GM12878 (cell line): Measurements from ENCODE around the gene C2orf69. TPM values are rescaled to one million over a fixed set of nuclear protein-coding genes. Genes with fewer than 3 reads are reported as not detected.

ENCODE experiments used
- ASH2L ChIP-seq: fragments of 300-600, 200-600 bp; sonication (generic); IDR thresholded peaks from 2 replicates; pipeline ENCODE4 v1.6.1; 2017; ENCODE audit warnings: low read depth, mild to moderate bottlenecking, borderline replicate concordance
- ATF7 ChIP-seq: fragments of 450-650 bp; IDR thresholded peaks from 2 replicates; pipeline ENCODE4 v1.6.1; 2016; ENCODE audit warnings: low read depth, mild to moderate bottlenecking
- CBFB ChIP-seq: IDR thresholded peaks from 2 replicates; pipeline ENCODE4 v1.6.1; 2016; ENCODE audit warnings: antibody characterized with exemption, low read depth
- IRF4 ChIP-seq: IDR thresholded peaks from 2 replicates; pipeline ENCODE4 v1.6.1; 2011; ENCODE audit warnings: low read depth, low read length
- MXI1 ChIP-seq: fragments of 150-350 bp; IDR thresholded peaks from 2 replicates; pipeline ENCODE4 v1.6.1; 2011; ENCODE audit warnings: low read depth, mild to moderate bottlenecking, inconsistent platforms, low read length, improper control_type of control experiment
- TARDBP ChIP-seq: IDR thresholded peaks from 2 replicates; pipeline ENCODE4 v1.6.1; 2016; ENCODE audit warnings: borderline replicate concordance
- WRNIP1 ChIP-seq: IDR thresholded peaks from 2 replicates; pipeline ENCODE4 v1.6.1; 2011; ENCODE audit warnings: low read depth, low read length, improper control_type of control experiment, borderline replicate concordance
- ZZZ3 ChIP-seq: IDR thresholded peaks from 2 replicates; pipeline ENCODE4 v1.6.1; 2011; ENCODE audit warnings: low read depth; ENCODE audit not compliant: control insufficient read depth, insufficient read length
- polyA plus RNA-seq, 11 experiments: library from polyadenylated mRNA; depleted of rRNA in 4 of 11; unstranded in 6 of 11; stranded (reverse) in 5 of 11; fragments of >200 nt; fragmentation: Nextera tagmentation in 4 of 11; fragmentation: Illumina TruSeq in 1 of 11; extraction: Ambion mirVana in 4 of 11; extraction: Trizol in 1 of 11; gene quantifications; 1 replicate in 1 of 11; 2 replicates in 10 of 11; pipeline versions ENCODE4 v1.2.1 to v1.2.3, GENCODE V29; 2011 to 2016; ENCODE audit warnings: inconsistent platforms in 2 of 11, missing spikeins in 2 of 11, low read depth in 1 of 11
- total RNA-seq, 4 experiments: library from RNA; depleted of rRNA in 3 of 4; stranded (reverse); fragments of >200 nt in 3 of 4; fragmentation: Illumina TruSeq in 1 of 4; extraction: Trizol in 1 of 4; gene quantifications; 2 replicates each; pipeline versions ENCODE4 v1.2.1 to v1.2.3, GENCODE V29; 2013 to 2021
- TF ChIP-seq, protein P1 (sequence below): fragments of 450-650 bp; IDR thresholded peaks from 2 replicates; pipeline ENCODE4 v1.6.1; 2014; ENCODE audit warnings: mild to moderate bottlenecking
- TF ChIP-seq, protein P2 (sequence below): fragments of 450-650 bp; IDR thresholded peaks from 2 replicates; pipeline ENCODE4 v1.6.1; 2017; ENCODE audit warnings: mild to moderate bottlenecking
- TF ChIP-seq, protein P3 (sequence below): IDR thresholded peaks from 2 replicates; pipeline ENCODE4 v1.6.1; 2011; ENCODE audit warnings: borderline replicate concordance, low read depth, mild to moderate bottlenecking, moderate library complexity, low read length; ENCODE audit not compliant: insufficient read depth, poor library complexity, severe bottlenecking
- TF ChIP-seq, protein P4 (sequence below): fragments of 450-650 bp; conservative IDR thresholded peaks from 2 replicates; pipeline ENCODE4 v1.6.1; 2017; ENCODE audit warnings: mild to moderate bottlenecking, moderate library complexity
- TF ChIP-seq, protein P5 (sequence below): fragments of 450-650 bp; IDR thresholded peaks from 2 replicates; pipeline ENCODE4 v1.6.1; 2018; ENCODE audit warnings: borderline replicate concordance, mild to moderate bottlenecking; ENCODE audit not compliant: partially characterized antibody
- TF ChIP-seq, protein P6 (sequence below): fragments of 450-650 bp; IDR thresholded peaks from 2 replicates; pipeline ENCODE4 v1.6.1; 2017; ENCODE audit warnings: low read depth, mild to moderate bottlenecking, moderate library complexity
- TF ChIP-seq, protein P7 (sequence below): IDR thresholded peaks from 2 replicates; pipeline ENCODE4 v1.6.1; 2012; ENCODE audit warnings: low read depth, low read length, improper control_type of control experiment

The C2orf69 gene
- total and polyA plus RNA-seq, 10 of the 15 experiments (the other 5 are each of a cell fraction or from before 2014, with no cell fraction given): 6.3 to 20.3 (median 11.1) TPM

DNA sequence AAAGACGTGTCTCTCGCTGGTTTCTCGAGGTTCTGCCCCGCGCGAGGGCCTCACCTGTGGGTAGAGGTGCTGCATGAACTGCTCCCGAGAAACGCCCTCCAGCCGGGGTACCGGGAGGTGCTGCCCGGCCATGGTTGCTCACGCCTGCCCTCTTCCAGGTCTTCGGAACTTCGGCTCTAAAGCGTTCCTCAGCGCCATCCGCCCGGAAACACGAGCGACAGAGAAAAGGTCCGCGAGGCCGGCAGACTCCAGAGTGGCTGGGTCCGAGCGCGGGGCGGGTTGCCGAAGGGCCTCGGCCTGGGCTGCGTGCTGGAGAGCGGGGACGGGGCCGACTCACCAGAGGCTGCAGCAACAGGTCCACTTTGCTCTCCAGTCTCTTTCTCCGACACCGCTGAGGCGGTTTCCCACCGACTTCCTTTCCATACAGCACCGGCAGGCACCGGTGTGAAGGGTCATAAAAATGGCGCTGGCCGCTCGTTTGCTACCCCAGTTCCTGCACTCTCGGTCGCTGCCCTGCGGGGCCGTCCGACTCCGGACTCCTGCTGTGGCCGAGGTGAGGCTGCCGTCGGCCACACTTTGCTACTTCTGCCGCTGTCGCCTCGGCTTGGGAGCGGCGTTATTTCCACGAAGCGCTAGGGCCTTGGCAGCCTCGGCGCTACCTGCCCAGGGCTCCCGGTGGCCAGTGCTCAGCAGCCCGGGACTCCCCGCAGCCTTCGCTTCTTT is 44.4 kb downstream of the C2orf69 start, which contains the start of the genes MAIP1 and TYW5 (continued):
- TF ChIP-seq WRNIP1: no peak
- TF ChIP-seq, protein P1, sequence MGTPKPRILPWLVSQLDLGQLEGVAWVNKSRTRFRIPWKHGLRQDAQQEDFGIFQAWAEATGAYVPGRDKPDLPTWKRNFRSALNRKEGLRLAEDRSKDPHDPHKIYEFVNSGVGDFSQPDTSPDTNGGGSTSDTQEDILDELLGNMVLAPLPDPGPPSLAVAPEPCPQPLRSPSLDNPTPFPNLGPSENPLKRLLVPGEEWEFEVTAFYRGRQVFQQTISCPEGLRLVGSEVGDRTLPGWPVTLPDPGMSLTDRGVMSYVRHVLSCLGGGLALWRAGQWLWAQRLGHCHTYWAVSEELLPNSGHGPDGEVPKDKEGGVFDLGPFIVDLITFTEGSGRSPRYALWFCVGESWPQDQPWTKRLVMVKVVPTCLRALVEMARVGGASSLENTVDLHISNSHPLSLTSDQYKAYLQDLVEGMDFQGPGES: no peak
- TF ChIP-seq ZZZ3: peak; percentile 43
- TF ChIP-seq, protein P2, sequence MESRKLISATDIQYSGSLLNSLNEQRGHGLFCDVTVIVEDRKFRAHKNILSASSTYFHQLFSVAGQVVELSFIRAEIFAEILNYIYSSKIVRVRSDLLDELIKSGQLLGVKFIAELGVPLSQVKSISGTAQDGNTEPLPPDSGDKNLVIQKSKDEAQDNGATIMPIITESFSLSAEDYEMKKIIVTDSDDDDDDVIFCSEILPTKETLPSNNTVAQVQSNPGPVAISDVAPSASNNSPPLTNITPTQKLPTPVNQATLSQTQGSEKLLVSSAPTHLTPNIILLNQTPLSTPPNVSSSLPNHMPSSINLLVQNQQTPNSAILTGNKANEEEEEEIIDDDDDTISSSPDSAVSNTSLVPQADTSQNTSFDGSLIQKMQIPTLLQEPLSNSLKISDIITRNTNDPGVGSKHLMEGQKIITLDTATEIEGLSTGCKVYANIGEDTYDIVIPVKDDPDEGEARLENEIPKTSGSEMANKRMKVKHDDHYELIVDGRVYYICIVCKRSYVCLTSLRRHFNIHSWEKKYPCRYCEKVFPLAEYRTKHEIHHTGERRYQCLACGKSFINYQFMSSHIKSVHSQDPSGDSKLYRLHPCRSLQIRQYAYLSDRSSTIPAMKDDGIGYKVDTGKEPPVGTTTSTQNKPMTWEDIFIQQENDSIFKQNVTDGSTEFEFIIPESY: 0 out of 2 replicates have a peak, but pooled peaks have one; percentile 38
- TF ChIP-seq ASH2L: peak; percentile 99; the same call in 1 of the 2 replicates
- TF ChIP-seq TARDBP: 0 out of 2 replicates have a peak, but pooled peaks have one; percentile 33
- TF ChIP-seq, protein P3, sequence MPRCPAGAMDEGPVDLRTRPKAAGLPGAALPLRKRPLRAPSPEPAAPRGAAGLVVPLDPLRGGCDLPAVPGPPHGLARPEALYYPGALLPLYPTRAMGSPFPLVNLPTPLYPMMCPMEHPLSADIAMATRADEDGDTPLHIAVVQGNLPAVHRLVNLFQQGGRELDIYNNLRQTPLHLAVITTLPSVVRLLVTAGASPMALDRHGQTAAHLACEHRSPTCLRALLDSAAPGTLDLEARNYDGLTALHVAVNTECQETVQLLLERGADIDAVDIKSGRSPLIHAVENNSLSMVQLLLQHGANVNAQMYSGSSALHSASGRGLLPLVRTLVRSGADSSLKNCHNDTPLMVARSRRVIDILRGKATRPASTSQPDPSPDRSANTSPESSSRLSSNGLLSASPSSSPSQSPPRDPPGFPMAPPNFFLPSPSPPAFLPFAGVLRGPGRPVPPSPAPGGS: no peak
- peak; percentile 69 for TF ChIP-seq MXI1
- TF ChIP-seq, protein P4, sequence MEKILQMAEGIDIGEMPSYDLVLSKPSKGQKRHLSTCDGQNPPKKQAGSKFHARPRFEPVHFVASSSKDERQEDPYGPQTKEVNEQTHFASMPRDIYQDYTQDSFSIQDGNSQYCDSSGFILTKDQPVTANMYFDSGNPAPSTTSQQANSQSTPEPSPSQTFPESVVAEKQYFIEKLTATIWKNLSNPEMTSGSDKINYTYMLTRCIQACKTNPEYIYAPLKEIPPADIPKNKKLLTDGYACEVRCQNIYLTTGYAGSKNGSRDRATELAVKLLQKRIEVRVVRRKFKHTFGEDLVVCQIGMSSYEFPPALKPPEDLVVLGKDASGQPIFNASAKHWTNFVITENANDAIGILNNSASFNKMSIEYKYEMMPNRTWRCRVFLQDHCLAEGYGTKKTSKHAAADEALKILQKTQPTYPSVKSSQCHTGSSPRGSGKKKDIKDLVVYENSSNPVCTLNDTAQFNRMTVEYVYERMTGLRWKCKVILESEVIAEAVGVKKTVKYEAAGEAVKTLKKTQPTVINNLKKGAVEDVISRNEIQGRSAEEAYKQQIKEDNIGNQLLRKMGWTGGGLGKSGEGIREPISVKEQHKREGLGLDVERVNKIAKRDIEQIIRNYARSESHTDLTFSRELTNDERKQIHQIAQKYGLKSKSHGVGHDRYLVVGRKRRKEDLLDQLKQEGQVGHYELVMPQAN: no peak; the same call in 1 of the 2 replicates
- peak; percentile 52 for TF ChIP-seq ATF7
- TF ChIP-seq CBFB: no peak
- TF ChIP-seq, protein P5, sequence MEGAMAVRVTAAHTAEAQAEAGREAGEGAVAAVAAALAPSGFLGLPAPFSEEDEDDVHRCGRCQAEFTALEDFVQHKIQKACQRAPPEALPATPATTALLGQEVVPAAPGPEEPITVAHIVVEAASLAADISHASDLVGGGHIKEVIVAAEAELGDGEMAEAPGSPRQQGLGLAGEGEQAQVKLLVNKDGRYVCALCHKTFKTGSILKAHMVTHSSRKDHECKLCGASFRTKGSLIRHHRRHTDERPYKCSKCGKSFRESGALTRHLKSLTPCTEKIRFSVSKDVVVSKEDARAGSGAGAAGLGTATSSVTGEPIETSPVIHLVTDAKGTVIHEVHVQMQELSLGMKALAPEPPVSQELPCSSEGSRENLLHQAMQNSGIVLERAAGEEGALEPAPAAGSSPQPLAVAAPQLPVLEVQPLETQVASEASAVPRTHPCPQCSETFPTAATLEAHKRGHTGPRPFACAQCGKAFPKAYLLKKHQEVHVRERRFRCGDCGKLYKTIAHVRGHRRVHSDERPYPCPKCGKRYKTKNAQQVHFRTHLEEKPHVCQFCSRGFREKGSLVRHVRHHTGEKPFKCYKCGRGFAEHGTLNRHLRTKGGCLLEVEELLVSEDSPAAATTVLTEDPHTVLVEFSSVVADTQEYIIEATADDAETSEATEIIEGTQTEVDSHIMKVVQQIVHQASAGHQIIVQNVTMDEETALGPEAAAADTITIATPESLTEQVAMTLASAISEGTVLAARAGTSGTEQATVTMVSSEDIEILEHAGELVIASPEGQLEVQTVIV: peak; percentile 94
- TF ChIP-seq, protein P6, sequence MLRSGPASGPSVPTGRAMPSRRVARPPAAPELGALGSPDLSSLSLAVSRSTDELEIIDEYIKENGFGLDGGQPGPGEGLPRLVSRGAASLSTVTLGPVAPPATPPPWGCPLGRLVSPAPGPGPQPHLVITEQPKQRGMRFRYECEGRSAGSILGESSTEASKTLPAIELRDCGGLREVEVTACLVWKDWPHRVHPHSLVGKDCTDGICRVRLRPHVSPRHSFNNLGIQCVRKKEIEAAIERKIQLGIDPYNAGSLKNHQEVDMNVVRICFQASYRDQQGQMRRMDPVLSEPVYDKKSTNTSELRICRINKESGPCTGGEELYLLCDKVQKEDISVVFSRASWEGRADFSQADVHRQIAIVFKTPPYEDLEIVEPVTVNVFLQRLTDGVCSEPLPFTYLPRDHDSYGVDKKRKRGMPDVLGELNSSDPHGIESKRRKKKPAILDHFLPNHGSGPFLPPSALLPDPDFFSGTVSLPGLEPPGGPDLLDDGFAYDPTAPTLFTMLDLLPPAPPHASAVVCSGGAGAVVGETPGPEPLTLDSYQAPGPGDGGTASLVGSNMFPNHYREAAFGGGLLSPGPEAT: peak; percentile 100
- TF ChIP-seq, protein P7, sequence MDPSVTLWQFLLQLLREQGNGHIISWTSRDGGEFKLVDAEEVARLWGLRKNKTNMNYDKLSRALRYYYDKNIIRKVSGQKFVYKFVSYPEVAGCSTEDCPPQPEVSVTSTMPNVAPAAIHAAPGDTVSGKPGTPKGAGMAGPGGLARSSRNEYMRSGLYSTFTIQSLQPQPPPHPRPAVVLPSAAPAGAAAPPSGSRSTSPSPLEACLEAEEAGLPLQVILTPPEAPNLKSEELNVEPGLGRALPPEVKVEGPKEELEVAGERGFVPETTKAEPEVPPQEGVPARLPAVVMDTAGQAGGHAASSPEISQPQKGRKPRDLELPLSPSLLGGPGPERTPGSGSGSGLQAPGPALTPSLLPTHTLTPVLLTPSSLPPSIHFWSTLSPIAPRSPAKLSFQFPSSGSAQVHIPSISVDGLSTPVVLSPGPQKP: peak; percentile 35; the same call in 1 of the 2 replicates
- TF ChIP-seq IRF4: 0 out of 2 replicates have a peak, but pooled peaks have one; percentile 14
